Thoracic aorta (tissue), 2 donors: ENCODE data around the gene FAM9C. TPM values are rescaled to one million over a fixed set of nuclear protein-coding genes. Genes with fewer than 3 reads are reported as not detected.

Source experiments
- ATAC-seq: fragments of 150-250 bp; one replicate; pipeline ENCODE4 v1.8.0; 2017; ENCODE audit warnings: low read depth; ENCODE audit not compliant: insufficient number of reproducible peaks, low FRiP score
- DNase-seq: peaks from one replicate; pipeline ENCODE4 v3.0.0-alpha.2; 2020; ENCODE audit warnings: low spot score
- H3K27ac ChIP-seq, 2 donors: fragments of 200-600 bp; sonication (generic); 1 replicate in 1 of 2; 2 replicates in 1 of 2; pipeline ENCODE4 v1.5.1; 2016; ENCODE audit warnings: mild to moderate bottlenecking in 2 of 2, moderate library complexity in 2 of 2
- H3K27me3 ChIP-seq: fragments of 200-600 bp; sonication (generic); replicated peaks from 2 replicates; pipeline ENCODE4 v1.6.0; 2016; ENCODE audit warnings: mild to moderate bottlenecking; ENCODE audit not compliant: insufficient read depth
- H3K36me3 ChIP-seq: fragments of 200-600 bp; sonication (generic); one replicate; pipeline ENCODE4 v1.5.1; 2016
- H3K4me1 ChIP-seq, 2 donors: fragments of 200-600 bp; sonication (generic); 1 replicate in 1 of 2; 2 replicates in 1 of 2; pipeline versions ENCODE4 v1.5.1 to v1.6.0; 2016; ENCODE audit warnings: low read depth in 2 of 2, mild to moderate bottlenecking in 1 of 2; ENCODE audit not compliant: control insufficient read depth in 1 of 2
- H3K4me3 ChIP-seq: fragments of 200-600 bp; sonication (generic); 2 replicates; pipeline ENCODE4 v1.5.1; 2016; ENCODE audit warnings: mild to moderate bottlenecking
- H3K9me3 ChIP-seq: fragments of 200-600 bp; sonication (generic); 2 replicates; pipeline ENCODE4 v1.5.1; 2016
- CTCF ChIP-seq: fragments of 200-600 bp; sonication (generic); IDR thresholded peaks from one replicate; pipeline ENCODE4 v1.5.1; 2019; ENCODE audit warnings: antibody characterized with exemption
- total RNA-seq, 2 donors: library from RNA; depleted of rRNA; stranded (reverse); fragments of >200 nt; gene quantifications; one replicate each; pipeline versions ENCODE4 v1.1.0 to v1.2.3, GENCODE V29; 2016

The FAM9C gene
- total RNA-seq, 2 donors from 2014 or later = not detected

DNA sequence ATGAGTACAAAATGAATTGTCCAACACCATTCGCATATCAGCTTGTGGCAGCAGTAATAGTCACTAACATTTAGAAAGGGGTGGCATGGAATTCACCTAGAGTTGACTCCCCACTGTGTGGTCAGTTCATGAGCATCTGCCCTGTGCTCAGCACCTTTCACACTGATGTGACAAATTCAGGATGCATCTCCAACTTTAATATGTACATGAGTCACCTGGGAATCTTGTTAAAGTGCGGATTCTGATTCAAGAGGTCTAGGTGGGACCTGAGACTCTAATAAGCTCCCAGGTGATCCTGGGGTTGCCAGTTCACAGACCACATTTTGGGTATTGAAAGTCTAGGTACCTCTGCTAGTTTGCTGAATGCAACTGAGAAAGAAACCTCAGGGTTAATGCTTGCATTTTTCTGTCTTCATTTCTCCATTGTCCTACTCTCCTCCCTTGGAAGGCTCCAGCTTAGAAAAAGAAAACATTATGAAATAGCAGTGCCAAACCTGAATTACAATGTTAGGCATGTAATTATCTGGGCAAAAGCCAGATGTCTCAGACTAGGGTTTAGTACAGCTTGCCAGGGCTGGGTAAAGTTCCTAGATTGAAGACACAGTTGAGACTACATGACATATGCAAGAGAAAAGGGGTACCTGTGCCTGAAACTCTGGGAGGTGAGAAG is 36.8 kb downstream of the FAM9C start:
- Histone ChIP-seq H3K9me3 (no peaks in the 10 kb centered on the region), H3K27ac (peak overlapping the region; percentile 20 to 47), H3K27me3 (no peaks in the 10 kb centered on the region), H3K36me3 (no peaks in the 10 kb centered on the region), H3K4me1 (peaks cover 17 to 48% of the 10 kb centered on the region in 2 donors), H3K4me3 (no peak overlapping the region)
- no peak for TF ChIP-seq CTCF
- DNase-seq = no peak
- no peak for ATAC-seq

DNA sequence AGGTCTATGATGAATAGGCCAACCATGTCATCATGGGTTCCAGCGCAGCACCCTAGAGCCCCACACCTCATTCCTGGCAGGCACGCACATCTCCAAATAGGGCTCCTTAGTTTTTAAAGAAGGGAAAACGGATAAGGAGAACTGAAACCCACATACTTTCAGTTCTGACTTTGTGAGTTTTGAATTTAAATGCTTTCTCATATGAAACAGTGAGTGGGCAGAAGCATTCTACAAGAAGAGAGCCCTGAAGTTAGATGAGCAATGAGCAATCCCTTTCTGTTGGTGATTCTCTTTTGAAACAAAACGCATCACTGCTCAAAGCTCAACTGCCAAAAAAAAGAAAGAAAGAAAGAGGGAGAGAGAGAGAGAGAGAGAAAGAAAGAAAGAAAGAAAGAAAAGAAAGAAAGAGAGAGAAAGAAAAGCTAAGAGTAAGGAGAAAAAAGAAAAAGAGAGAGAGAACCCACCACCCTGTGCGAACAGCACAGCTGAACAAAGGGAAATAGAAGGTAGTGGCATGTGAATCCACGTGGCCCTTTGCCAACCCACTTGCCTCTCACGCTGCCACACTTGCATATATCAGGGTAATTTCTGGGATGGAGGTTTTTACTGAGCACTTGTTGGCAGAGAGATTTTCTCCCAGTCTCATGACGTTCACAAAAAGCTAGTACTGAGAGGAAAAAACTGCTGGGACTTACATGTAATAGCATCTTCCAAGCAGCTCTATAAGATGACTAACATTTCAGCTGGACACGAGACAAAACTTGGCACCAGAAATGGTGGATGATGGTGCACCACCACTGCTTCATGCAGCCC is 38.6 kb downstream of the FAM9C start:
- Histone ChIP-seq H3K4me1 (peaks cover 17 to 51% of the 10 kb centered on the region in 2 donors), H3K4me3 (peak overlapping the region; percentile 46), H3K27ac (peak overlapping the region; percentile 61 to 63), H3K27me3 (no peaks in the 10 kb centered on the region), H3K36me3 (no peaks in the 10 kb centered on the region), H3K9me3 (no peaks in the 10 kb centered on the region)
- no peak for TF ChIP-seq CTCF
- DNase-seq = no peak
- no peak for ATAC-seq

- DNase-seq (no peak), ATAC-seq (no peak)
- peaks cover 10 to 34% of the 10 kb centered on the region in 2 donors for H3K4me1 ChIP-seq
- H3K36me3 ChIP-seq = no peaks in the 10 kb centered on the region
- H3K4me3 ChIP-seq = no peak overlapping the region
- TF ChIP-seq CTCF = no peak
- H3K27ac ChIP-seq = no peak overlapping the region
- no peaks in the 10 kb centered on the region for H3K9me3 ChIP-seq
- H3K27me3 ChIP-seq = no peaks in the 10 kb centered on the region
Measured at GRCh38 chrX:13001961-13002671, 42.3 kb downstream of the FAM9C start.

DNA sequence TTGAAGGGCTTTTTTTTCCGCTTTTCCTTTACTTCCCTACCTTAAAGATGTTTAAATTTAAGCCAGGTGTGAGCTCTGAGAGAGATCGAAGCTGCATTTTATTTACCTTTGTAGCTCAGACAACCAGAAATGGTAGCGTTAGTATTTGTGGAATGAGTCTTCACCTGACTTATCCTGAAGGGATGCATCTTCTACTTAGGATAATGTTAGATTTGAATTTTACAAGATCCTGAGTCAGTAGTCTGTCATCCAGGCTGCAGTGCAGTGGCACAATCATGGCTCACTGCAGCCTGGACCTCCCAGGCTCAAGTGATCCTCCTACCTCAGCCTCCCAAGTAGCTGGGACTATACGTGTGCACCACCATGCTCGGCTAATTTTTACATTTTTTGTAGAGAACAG is 43.3 kb downstream of the FAM9C start:
- ATAC-seq = no peak
- Histone ChIP-seq H3K4me3 (no peak overlapping the region), H3K27ac (peak overlapping the region in 1 of 2 donors; percentile 57), H3K9me3 (no peaks in the 10 kb centered on the region), H3K36me3 (no peaks in the 10 kb centered on the region), H3K4me1 (peaks cover 7 to 24% of the 10 kb centered on the region in 2 donors), H3K27me3 (no peaks in the 10 kb centered on the region)
- DNase-seq = no peak
- no peak for TF ChIP-seq CTCF

DNA sequence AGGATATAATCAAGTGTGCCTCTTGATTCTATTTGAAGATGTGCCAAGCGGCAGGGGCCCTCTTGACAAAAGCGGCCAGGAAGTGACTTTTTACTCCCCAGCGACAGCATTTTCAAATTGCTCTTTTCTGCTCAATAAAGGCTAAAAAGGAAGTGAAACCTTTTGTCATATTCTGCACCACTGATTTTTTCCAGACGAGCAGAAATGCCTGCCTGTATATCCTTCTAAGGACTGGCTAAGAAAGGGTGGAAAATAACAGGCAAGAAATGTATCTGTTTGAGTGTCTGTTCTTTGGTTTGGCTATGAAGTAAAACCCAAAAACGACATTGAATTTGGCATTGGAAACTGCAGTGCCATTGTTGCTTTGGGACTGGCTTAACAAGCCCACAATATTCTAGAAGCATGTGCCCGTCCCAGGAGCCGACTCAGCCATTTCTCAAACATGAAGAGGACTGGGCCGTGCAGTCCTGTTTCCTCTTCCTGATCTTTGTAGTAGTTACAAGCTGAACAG is 44.1 kb downstream of the FAM9C start:
- Histone ChIP-seq H3K27me3 (no peaks in the 10 kb centered on the region), H3K27ac (peak overlapping the region; percentile 34 to 57), H3K36me3 (no peaks in the 10 kb centered on the region), H3K4me1 (peaks cover 7 to 17% of the 10 kb centered on the region in 2 donors), H3K9me3 (no peaks in the 10 kb centered on the region), H3K4me3 (peak overlapping the region; percentile 35)
- no peak for ATAC-seq
- no peak for TF ChIP-seq CTCF
- DNase-seq = no peak
